ENCODE results near the gene B4GALT6. TPM values are rescaled to one million over a fixed set of nuclear protein-coding genes. Genes with fewer than 3 reads are reported as not detected.

B4GALT6 gene
- total RNA-seq, 1 donor from 2014 or later, result 13.9 TPM

DNA sequence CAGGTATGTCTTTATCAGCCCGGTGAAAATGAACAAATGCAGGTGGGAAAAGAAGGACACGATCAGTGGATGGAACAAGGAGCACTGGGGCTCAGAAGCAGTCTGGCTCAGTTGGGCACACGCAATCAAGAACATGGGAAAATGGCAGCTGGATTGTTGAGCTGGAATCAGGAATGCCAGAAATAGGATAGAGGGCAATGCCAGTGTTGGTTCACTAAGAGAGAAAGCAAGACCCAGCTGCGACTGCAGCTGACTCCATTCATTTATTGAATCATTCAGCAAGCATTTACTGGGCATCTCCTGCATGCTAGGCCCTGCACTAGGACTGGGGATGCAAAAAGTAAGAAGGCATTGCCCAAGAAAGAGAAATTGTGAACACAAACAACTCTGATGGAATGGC lies 106.3 kb downstream of the B4GALT6 start:
- Mint-ChIP-seq H3K4me3 (ENCODE audit: unreplicated experiment) (no peak overlapping the region), H3K9me3 (ENCODE audit: unreplicated experiment) (no peaks in the 10 kb centered on the region), H3K4me1 (ENCODE audit: unreplicated experiment) (peaks cover 3% of the 10 kb centered on the region), H3K27ac (ENCODE audit: unreplicated experiment) (no peak overlapping the region), H3K27me3 (ENCODE audit: unreplicated experiment) (no peaks in the 10 kb centered on the region), H3K36me3 (ENCODE audit: unreplicated experiment) (no peaks in the 10 kb centered on the region)
- DNase-seq (ENCODE audit: extremely low spot score, unreplicated experiment), result no peak
- TF ChIP-seq CTCF (IDR thresholded peaks at IDR 0.05), result no peak

DNA sequence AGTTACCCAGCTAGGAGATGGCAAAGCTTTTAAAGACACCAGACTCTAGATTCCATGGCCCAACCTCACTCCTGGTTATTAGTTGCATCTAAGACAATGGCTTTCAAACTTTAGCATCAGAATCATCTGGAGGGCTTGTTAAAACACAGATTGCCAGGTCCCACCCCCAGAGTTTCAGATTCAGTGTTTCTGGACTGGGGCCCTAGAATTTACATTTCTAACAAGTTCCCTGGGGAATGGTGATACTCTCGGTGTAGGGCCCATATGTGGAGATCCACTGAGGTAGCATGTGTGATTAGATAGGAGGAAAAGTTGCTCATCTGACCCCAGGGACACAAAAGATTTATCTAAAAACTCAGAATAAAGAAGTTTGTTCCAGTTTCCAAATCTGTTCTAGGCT lies 107.2 kb downstream of the B4GALT6 start:
- H3K4me3 Mint-ChIP-seq (ENCODE audit: unreplicated experiment), result no peak overlapping the region
- no peaks in the 10 kb centered on the region for H3K27me3 Mint-ChIP-seq (ENCODE audit: unreplicated experiment)
- DNase-seq (ENCODE audit: extremely low spot score, unreplicated experiment), result no peak
- H3K9me3 Mint-ChIP-seq (ENCODE audit: unreplicated experiment), result no peaks in the 10 kb centered on the region
- TF ChIP-seq CTCF (IDR thresholded peaks at IDR 0.05), result no peak
- no peaks in the 10 kb centered on the region for H3K36me3 Mint-ChIP-seq (ENCODE audit: unreplicated experiment)
- H3K4me1 Mint-ChIP-seq (ENCODE audit: unreplicated experiment), result peaks cover 3% of the 10 kb centered on the region
- no peak overlapping the region for H3K27ac Mint-ChIP-seq (ENCODE audit: unreplicated experiment)

DNA sequence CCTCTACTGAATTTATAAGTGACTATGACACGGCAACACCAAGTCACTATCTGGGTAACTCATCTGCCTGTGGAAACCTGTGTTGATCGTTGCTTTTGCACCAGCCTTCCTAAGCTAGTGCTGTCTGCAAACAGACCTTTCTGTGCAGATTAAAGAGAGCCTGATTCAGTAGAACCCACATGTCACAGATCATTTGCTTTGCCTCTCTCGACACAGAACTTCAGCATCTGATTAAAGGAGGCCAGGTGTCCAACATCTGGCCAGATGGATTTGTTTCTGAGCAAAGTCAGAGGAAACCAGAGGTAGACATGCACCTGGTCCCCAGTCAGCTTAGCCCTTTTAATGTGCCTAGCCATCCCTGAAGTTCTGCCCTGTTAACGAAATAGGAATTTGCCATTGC lies 107.7 kb downstream of the B4GALT6 start:
- Mint-ChIP-seq H3K4me1 (ENCODE audit: unreplicated experiment) (peaks cover 5% of the 10 kb centered on the region), H3K36me3 (ENCODE audit: unreplicated experiment) (no peaks in the 10 kb centered on the region), H3K9me3 (ENCODE audit: unreplicated experiment) (no peaks in the 10 kb centered on the region), H3K27me3 (ENCODE audit: unreplicated experiment) (no peaks in the 10 kb centered on the region), H3K27ac (ENCODE audit: unreplicated experiment) (no peak overlapping the region), H3K4me3 (ENCODE audit: unreplicated experiment) (no peak overlapping the region)
- DNase-seq (ENCODE audit: extremely low spot score, unreplicated experiment), result no peak
- TF ChIP-seq CTCF (IDR thresholded peaks at IDR 0.05), result no peak

DNA sequence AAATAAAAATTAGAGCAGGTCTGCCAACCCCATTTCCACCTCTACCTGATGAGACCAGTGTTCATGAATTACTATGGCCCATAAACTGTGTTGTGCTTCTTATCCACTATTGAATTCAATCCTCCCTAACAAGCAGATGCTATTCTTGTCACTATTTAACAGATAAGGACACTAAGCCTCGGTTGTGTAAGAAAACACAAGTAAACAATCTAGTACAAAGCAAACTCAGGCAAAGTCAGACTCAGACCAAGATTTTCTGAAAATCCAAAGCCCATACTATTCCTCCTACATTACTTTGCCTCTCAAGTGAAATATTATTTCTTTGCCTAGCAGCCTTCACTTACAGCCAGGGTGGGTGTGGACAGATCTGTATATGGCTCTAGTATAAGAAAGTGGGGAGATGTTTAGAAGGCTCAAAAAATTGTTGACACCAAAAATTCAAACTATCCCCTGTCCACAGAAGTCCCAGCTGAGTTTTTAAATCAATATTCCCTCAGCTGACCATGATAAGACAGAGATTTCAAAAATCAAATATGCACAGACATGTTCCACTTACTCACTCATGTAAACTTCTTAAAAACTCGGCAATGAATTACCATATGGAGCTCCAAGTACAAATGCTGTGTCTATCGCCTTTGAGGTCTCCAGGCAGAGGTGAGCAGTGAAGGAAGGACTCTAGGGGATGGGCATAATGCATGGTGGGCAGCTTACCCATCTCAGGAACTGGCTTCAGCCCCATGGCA lies 108.7 kb downstream of the B4GALT6 start:
- H3K27ac Mint-ChIP-seq (ENCODE audit: unreplicated experiment), result no peak overlapping the region
- peaks cover 2% of the 10 kb centered on the region for H3K27me3 Mint-ChIP-seq (ENCODE audit: unreplicated experiment)
- TF ChIP-seq CTCF (IDR thresholded peaks at IDR 0.05), result no peak
- H3K4me3 Mint-ChIP-seq (ENCODE audit: unreplicated experiment), result no peak overlapping the region
- peaks cover 5% of the 10 kb centered on the region for H3K4me1 Mint-ChIP-seq (ENCODE audit: unreplicated experiment)
- DNase-seq (ENCODE audit: extremely low spot score, unreplicated experiment), result no peak
- no peaks in the 10 kb centered on the region for H3K36me3 Mint-ChIP-seq (ENCODE audit: unreplicated experiment)
- no peaks in the 10 kb centered on the region for H3K9me3 Mint-ChIP-seq (ENCODE audit: unreplicated experiment)

GRCh38 chr18:31574359-31574758 lies 110.0 kb downstream of the B4GALT6 start:
- H3K4me3 Mint-ChIP-seq (ENCODE audit: unreplicated experiment), result no peak overlapping the region
- H3K36me3 Mint-ChIP-seq (ENCODE audit: unreplicated experiment), result no peaks in the 10 kb centered on the region
- peaks cover 5% of the 10 kb centered on the region for H3K4me1 Mint-ChIP-seq (ENCODE audit: unreplicated experiment)
- peaks cover 2% of the 10 kb centered on the region for H3K27me3 Mint-ChIP-seq (ENCODE audit: unreplicated experiment)
- no peak overlapping the region for H3K27ac Mint-ChIP-seq (ENCODE audit: unreplicated experiment)
- no peak for DNase-seq (ENCODE audit: extremely low spot score, unreplicated experiment)
- H3K9me3 Mint-ChIP-seq (ENCODE audit: unreplicated experiment), result no peaks in the 10 kb centered on the region
- TF ChIP-seq CTCF (IDR thresholded peaks at IDR 0.05), result no peak

Other genes with a start within 250 kb of the B4GALT6 start
- not detected in 2 replicates for gene DSG3, start 236.8 kb downstream of the B4GALT6 start, total RNA-seq
- gene DSG2, start 186.4 kb downstream of the B4GALT6 start, total RNA-seq, result 16.6 and 18.5 TPM in 2 replicates
- 11.2 and 14.8 TPM in 2 replicates for gene TTR, start 92.7 kb downstream of the B4GALT6 start, total RNA-seq
- not detected in 2 replicates for gene SLC25A52, start 76.3 kb upstream of the B4GALT6 start, total RNA-seq

All from osteocyte (in vitro differentiated cells).